Putamen (tissue), 1 donor: ENCODE results near the gene FRMD4B.

Experiments used
- DNase-seq: peaks from one replicate; pipeline ENCODE4 v3.0.0-alpha.2; 2016; ENCODE audit warnings: low spot score

The FRMD4B gene

DNA sequence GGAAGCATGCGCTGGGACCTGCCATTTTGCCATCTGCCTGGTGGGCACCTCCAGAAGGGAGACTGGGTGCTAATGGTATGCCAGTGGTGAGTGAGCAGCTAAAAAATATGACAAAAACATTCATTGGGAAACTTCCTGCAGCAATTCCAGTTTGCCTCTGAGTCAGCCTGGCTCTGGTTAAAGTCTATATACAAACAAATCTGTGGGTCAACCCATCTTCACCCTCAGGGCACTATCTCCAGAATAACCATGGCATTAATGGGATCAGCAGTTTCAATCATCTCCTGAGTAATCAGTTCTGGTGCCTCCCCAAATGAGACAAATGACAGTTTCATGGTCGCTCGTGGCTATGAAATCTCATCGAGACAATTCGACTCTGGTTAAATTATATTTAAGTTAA lies 21.5 kb downstream of the FRMD4B start:
- DNase-seq, result no peak

DNA sequence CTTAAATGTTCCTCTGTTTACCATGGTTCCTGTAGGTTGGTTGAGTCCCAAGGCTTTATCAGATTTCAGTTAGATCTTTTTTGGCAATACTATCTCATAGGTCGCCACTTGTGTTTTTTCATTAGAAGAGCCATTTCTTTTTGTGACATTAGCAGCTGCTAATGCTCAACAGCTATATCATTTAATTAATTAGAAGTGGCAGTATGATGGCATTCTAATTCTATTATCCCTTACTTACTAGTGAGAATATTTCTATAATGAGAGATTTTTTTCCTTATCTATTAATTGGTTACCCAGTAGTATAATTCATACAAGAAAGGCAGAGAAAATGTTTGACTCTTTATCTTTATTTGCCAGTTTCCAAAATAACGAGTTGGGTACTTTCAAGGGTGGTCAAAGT lies 25.2 kb downstream of the FRMD4B start:
- no peak for DNase-seq

GRCh38 chr3:69359916-69360315 lies 26.0 kb downstream of the FRMD4B start:
- DNase-seq, result no peak

GRCh38 chr3:69359339-69359893 lies 26.5 kb downstream of the FRMD4B start:
- DNase-seq, result no peak

GRCh38 chr3:69357196-69357595 lies 28.7 kb downstream of the FRMD4B start:
- DNase-seq, result no peak

GRCh38 chr3:69354948-69355347 lies 30.9 kb downstream of the FRMD4B start:
- no peak for DNase-seq

GRCh38 chr3:69353503-69353902 lies 32.4 kb downstream of the FRMD4B start:
- no peak for DNase-seq

DNA sequence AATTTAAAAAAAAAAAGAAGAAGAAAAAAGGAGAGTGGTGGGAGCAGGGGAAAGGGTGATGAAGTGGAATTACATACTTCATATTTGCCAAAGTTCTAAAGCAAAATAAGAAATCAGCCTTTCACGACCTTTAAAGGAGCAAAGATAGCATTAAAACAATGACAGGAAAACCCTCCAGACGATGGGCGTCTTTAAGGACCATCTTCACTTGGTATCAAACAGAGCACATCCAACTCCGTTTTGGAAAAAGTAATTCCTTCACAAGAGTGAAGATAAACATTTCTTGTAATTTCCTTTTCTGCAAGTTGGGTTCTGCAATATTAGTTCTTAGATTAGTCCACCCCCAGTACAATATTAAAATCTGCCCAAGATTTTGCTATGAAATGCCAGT lies 32.8 kb downstream of the FRMD4B start:
- no peak for DNase-seq

GRCh38 chr3:69352305-69353087 lies 33.4 kb downstream of the FRMD4B start:
- DNase-seq, result no peak

DNA sequence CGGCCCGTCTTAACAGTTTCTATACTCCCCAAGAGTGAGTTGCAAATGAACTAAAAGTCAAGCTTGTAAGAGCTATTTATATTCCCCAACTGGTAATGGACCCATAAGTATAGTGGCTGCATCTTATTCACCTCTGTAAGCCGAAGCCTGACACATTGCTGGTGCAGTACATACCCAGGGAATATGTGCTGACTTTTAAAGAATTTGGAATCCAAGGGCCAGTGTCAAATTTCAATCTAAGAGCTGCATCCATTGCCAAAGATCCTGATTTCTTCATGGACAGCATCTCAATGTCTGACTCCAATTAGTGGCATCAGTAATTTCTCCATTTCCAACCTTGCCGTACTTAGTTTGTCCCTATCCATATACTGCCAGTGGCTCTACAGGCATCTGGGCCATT lies 42.0 kb downstream of the FRMD4B start:
- no peak for DNase-seq

GRCh38 chr3:69342074-69342473 lies 43.8 kb downstream of the FRMD4B start:
- no peak for DNase-seq

GRCh38 chr3:69339760-69340159 lies 46.1 kb downstream of the FRMD4B start:
- no peak for DNase-seq

GRCh38 chr3:69338911-69339310 lies 47.0 kb downstream of the FRMD4B start:
- no peak for DNase-seq

- no peak for DNase-seq
Observed at GRCh38 chr3:69332934-69333333, 53.0 kb downstream of the FRMD4B start.

- DNase-seq, result peak; percentile 75
Observed at GRCh38 chr3:69330891-69331400, 54.9 kb downstream of the FRMD4B start.

DNA sequence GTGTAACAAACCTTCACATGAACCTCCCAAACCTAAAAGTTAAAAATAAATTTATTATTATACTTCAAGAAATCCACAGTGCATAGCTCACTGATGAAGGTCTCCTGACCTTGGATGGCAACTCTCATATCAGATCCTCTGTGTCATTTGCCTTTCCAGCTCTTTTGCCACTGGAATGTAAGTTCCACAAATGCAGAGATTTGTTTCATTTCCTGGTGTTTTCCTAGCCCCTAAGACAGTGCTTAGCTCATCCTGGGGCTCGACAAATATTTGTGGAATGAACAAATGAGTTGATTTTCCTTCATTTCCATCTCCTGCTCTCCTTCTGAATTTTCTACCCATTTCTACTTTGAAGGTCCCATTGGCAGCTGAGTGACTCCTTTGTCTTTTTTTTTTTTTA lies 56.0 kb downstream of the FRMD4B start:
- no peak for DNase-seq

GRCh38 chr3:69328963-69329302 lies 57.0 kb downstream of the FRMD4B start:
- no peak for DNase-seq

DNA sequence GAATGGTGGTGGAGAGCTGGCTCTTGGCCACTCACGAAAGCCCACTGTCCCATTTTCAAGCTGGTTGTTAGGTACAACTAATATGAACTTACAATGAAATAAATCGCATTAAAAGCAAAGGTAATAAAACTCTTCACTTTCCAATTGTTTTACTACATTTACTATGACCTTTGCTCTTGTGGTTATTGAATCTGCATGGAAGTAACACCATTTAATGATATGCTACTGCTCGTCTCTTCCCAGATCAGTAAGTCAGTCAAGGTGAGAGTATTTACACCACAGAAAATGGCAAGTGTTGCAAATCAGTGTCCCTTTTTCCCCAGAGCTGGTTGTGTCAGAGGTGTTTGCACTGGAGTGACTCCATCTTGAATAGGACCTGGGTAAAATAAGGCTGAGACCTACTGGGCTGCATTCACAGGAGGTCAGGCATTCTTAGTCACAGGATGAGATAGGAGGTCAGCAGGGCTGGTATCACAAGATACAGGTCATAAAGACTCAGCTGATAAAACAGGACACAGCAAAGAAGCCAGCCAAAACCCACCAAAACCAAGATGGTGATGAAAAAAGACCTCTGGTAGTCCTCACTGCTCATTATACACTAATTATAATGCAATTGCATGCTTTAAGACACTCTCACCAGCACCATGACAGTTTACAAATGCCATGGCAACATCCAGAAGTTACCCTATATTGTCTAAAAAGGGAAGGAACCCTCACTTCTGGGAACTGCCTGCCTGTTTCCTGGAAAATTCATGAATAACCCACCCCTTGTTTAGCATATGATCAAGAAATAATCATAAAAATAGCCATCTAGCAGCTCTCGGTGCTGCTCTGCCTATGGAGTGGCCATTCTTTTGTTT lies 57.6 kb downstream of the FRMD4B start:
- no peak for DNase-seq

DNA sequence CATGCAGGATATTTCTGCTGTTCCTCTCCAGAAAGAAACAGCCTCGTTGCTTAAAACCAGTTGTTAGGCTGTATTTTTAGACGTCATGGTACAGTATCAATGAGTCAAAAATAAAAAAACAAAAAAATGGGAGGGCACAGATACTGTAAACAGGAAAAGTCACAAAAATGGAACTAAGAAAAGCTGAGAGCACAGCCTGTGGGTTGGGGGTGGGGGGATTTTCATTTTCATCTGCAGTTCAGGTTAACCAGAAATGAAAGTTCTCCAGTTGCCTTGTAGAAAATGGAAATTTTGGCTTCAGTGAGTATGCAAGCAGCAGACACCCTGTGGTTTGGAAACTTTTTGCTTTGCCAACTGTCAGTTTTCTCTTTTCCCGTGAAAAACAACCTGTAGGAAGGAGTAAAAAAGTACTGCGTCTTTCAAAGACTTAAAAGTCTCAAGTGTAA lies 59.0 kb downstream of the FRMD4B start:
- DNase-seq, result no peak

DNA sequence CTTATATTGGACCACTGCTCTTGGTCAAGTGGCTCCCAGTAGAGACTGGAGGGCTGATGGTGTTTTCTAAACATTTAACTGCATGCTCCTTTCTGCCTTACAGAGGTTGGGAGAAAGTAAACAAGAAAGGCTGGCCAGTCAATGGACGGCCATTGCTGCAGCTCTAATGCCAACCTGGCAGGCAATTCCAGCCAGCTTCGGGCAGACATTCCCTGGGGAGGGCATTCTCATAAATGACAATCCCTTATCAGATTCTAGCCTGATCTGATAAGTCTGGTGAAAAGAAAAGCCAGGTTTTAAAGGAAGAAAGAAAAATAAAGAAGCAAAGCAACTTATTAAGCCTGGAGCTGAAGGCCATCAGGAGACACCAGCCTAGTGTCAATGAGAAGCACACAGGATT lies 60.7 kb downstream of the FRMD4B start:
- DNase-seq, result no peak

DNA sequence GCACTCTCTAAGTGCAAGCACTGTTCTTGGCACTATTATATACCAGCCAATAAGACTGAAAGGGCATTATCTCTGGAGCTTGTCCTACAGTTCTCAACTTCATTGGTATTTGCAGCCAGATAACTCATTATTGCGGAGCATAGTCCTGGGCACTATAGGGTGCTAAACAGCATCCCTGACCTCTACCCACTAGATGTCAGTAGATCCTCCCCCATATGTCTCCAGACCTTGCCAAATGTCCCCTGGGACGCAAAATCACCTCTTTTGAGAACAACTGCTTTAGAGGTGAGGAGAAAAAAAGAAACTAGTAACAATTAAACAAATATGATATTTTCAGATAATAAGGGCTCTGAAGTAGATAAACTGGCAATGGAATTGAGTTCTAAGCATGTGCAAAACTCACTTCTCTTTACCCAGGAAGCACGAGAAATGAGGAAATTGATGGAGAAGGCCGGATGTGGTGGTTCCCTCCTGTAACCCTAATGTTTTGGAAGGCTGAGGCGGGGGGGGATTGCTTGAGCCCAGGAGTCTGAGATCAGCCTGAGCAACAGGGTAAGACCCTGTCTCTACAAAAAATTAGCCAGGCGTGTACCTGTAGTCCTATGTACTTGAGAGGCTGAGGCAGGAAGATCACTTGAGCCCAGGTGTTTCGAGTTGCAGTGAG lies 61.4 kb downstream of the FRMD4B start:
- DNase-seq, result no peak

GRCh38 chr3:69323941-69324340 lies 61.9 kb downstream of the FRMD4B start:
- DNase-seq, result no peak
